GM18951 (cell line): ENCODE results near the gene NLRP7.
"Not testable (repeated sequence)": the region's sequence is repeated elsewhere in the genome, so short reads cannot be mapped to it uniquely, and the experiment has no call there.

ENCODE experiments used
- POLR2A ChIP-seq: IDR thresholded peaks from 4 replicates; pipeline ENCODE4 v1.6.1; 2011; ENCODE audit warnings: mild to moderate bottlenecking; ENCODE audit not compliant: insufficient read length, insufficient read depth; ENCODE audit errors: extremely low read depth
- in situ Hi-C: fragments of 300-500 bp; cut with MboI; formaldehyde crosslinking; loops from one replicate; pipeline ENCODE4 v1.12.0; 2022; ENCODE audit warnings: low sequenced_read_pairs, mixed read lengths, inconsistent platforms; ENCODE audit not compliant: unreplicated experiment

The NLRP7 gene

DNA sequence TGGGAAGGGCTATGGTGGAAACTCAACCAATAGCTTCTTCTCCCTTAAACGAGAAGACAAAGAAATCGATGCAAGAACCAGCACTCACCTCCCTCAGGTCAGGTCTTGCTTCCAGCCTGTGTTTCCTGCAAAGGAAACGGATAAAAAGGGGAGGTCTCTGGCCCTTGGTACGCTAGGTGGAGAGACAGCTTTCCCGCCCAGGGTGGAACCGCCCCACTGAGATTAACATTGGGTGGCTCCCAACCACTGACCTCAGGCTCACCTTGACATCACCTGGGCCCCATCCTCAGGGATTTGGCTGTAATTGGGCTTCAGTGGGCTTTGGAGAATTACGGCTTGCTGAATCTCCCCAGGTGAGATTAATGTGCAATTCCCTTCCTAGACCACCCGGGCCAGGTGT lies at the start of gene NLRP7:
Gene NLRP7, minus strand, starts transcription at position 150 of the 400 bp plus-strand sequence.
- in situ Hi-C loops, result loop anchor here (25.0 kb wide), 1 partner anchor 460 kb away; no protein-coding TSS in a partner anchor
- TF ChIP-seq POLR2A, result no peak

DNA sequence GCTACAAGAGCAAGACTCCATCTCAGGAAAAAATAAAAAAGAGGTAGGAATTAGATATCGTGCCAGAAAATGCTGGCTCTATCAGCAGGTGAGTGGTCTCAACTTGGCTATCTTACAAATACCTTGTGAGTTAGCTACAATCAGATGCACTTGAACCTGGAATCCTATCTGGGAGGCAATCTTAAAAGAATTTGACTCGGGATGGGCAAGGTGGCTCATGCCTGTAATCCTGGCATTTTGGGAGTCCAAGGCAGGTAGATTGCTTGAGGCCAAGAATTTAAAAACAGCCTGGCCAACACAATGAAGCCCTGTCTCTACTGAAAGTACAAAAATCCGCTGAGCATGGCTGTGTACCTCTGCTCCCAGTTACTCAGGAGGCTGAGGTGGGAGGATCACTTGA lies 48.2 kb upstream of the NLRP7 start:
- TF ChIP-seq POLR2A, result no peak
- in situ Hi-C loops, result no loop called here

GRCh38 chr19:54989531-54989930 lies 42.2 kb upstream of the NLRP7 start:
- in situ Hi-C loops, result not testable (repeated sequence)

DNA sequence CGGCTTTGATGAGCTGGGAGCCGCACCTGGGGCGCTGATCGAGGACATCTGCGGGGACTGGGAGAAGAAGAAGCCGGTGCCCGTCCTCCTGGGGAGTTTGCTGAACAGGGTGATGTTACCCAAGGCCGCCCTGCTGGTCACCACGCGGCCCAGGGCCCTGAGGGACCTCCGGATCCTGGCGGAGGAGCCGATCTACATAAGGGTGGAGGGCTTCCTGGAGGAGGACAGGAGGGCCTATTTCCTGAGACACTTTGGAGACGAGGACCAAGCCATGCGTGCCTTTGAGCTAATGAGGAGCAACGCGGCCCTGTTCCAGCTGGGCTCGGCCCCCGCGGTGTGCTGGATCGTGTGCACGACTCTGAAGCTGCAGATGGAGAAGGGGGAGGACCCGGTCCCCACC lies 35.2 kb upstream of the NLRP7 start:
- in situ Hi-C loops, result not testable (repeated sequence)

- in situ Hi-C loops, result not testable (repeated sequence)
Measured at GRCh38 chr19:54973229-54974090, 26.1 kb upstream of the NLRP7 start.

GRCh38 chr19:54971446-54971845 lies 24.1 kb upstream of the NLRP7 start:
- in situ Hi-C loops, result not testable (repeated sequence)

DNA sequence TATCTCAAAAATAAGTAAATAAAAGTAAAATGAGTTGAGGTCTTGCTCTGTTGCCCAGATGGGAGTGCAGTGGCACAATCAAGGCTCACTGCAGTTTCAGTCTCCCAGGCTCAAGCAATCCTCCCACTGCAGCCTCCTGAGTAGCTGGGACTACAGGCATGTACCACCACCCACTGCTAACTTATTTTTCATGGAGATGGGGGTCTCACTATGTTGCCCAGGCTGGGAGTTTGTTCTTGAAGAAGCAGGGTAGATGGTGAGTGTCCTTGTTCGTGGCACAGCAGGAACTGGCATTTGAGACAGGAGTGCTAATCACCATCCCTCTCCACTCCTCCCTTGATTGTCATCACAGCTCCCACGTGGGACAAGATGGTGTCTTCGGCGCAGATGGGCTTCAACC lies 22.3 kb upstream of the NLRP7 start:
- no peak for TF ChIP-seq POLR2A
- in situ Hi-C loops, result no loop called here

- TF ChIP-seq POLR2A, result no peak
- in situ Hi-C loops, result no loop called here
Measured at GRCh38 chr19:54967611-54968010, 20.3 kb upstream of the NLRP7 start.

- in situ Hi-C loops, result not testable (repeated sequence)
Measured at GRCh38 chr19:54965055-54965454, 17.7 kb upstream of the NLRP7 start.

DNA sequence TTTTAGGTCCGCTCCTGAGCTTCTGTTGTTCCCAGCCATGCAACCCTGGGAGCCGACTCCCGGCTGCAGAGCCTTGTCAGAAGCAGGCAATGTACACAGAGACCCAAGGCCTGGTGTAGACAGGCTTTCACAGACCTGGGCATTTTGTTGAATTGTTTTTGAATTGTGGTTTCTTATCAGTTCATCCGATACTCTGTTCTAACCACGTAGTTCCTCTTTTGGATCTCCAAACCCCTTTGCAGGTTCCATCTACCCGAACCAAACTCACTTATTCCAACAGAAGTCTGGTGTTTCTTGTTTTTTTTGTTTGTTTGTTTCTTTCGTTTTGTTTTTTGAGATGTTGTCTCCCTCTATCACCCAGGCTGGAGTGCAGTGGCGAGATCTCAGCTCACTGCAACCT lies 12.5 kb upstream of the NLRP7 start:
- TF ChIP-seq POLR2A, result no peak

DNA sequence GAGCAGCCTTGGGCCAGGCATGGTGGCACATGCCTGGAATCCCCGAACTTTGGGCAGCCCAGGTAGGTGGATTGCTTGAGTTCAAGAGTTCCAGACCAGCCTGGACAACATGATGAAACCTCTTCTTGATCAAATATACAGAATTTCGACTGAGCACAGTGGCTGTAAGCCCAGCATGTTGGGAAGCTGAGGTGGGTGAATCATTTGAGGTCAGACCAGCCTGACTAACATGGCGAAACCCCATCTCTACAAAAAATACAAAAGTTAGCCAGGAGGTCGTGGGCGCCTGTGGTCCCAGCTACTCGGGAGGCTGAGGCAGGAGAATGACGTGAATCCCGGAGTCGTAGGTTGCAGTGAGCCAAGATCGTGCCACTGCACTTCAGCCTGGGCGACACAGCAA lies 8.0 kb upstream of the NLRP7 start:
- no peak for TF ChIP-seq POLR2A
- in situ Hi-C loops, result no loop called here

More for the DNA sequence above, 12.5 kb upstream of the NLRP7 start:
- in situ Hi-C loops, result no loop called here

DNA sequence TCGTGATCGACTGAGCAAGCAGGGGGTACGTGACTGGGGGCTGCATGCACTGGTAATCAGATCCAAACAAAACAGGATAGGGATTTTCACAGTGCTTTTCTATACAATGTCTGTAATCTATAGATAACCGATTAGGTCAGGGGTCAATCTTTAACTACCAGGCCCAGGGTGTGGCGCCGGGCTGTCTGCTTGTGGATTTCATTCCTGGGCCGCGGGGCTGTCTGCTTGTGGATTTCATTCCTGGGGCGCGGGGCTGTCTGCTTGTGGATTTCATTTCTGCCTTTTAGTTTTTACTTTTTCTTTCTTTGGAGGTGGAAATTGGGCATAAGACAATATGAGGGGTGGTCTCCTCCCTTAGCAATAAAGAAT lies 6.0 kb upstream of the NLRP7 start:
- in situ Hi-C loops, result not testable (repeated sequence)

GRCh38 chr19:54952591-54953344 lies 5.4 kb upstream of the NLRP7 start:
- in situ Hi-C loops, result no loop called here
- no peak for TF ChIP-seq POLR2A

DNA sequence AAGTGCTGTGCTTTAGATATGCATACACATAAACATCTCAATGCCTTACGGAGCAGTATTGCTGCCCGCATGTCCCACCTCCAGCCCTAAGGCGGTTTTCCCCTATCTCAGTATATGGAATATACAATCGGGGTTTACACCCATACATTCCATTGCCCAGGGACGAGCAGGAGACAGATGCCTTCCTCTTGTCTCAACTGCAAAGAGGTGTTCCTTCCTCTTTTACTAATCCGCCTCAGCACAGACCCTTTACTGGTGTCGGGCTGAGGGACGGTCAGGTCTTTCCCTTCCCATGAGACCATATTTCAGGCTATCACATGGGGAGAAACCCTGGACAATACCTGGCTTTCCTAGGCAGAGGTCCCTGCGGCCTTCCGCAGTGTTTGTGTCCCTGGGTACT lies 3.2 kb upstream of the NLRP7 start:
- in situ Hi-C loops, result not testable (repeated sequence)

GRCh38 chr19:54949412-54949811 lies 2.1 kb upstream of the NLRP7 start:
- in situ Hi-C loops, result loop anchor here (25.0 kb wide), 1 partner anchor 462 kb away; no protein-coding TSS in a partner anchor
- TF ChIP-seq POLR2A, result no peak

- in situ Hi-C loops, result loop anchor here (25.0 kb wide), 1 partner anchor 457 kb away; no protein-coding TSS in a partner anchor
Measured at GRCh38 chr19:54943772-54944361, 3.5 kb downstream of the NLRP7 start.

DNA sequence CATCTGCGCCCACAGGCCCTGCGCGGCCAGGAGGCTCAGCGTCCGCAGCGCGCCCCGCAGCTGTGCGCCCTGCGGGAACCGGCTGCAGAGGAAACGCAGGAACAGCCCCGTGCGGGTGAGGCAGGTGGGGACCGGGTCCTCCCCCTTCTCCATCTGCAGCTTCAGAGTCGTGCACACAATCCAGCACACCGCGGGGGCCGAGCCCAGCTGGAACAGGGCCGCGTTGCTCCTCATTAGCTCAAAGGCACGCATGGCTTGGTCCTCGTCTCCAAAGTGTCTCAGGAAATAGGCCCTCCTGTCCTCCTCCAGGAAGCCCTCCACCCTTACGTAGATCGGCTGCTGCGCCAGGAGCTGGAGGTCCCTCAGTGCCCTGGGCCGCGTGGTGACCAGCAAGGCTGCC lies 7.8 kb downstream of the NLRP7 start:
- in situ Hi-C loops, result loop anchor here (25.0 kb wide), 1 partner anchor 452 kb away; no protein-coding TSS in a partner anchor
